GM12865 (cell line): Measurements from ENCODE around the gene ARL6IP4.

Experiments used
- DNase-seq: peaks from one replicate; pipeline ENCODE4 v3.0.0; 2010; ENCODE audit warnings: low read depth
- H3K4me3 ChIP-seq: 2 replicates; pipeline ENCODE4 v1.5.1; 2011; ENCODE audit warnings: mild to moderate bottlenecking, low read depth, low read length, control low read depth
- TF ChIP-seq, protein P1 (sequence below): IDR thresholded peaks from 2 replicates; pipeline ENCODE4 v1.5.1; 2011; ENCODE audit warnings: low read length, control low read depth, low read depth, inconsistent platforms; ENCODE audit not compliant: insufficient read depth; ENCODE audit errors: missing control alignments

The ARL6IP4 gene

DNA sequence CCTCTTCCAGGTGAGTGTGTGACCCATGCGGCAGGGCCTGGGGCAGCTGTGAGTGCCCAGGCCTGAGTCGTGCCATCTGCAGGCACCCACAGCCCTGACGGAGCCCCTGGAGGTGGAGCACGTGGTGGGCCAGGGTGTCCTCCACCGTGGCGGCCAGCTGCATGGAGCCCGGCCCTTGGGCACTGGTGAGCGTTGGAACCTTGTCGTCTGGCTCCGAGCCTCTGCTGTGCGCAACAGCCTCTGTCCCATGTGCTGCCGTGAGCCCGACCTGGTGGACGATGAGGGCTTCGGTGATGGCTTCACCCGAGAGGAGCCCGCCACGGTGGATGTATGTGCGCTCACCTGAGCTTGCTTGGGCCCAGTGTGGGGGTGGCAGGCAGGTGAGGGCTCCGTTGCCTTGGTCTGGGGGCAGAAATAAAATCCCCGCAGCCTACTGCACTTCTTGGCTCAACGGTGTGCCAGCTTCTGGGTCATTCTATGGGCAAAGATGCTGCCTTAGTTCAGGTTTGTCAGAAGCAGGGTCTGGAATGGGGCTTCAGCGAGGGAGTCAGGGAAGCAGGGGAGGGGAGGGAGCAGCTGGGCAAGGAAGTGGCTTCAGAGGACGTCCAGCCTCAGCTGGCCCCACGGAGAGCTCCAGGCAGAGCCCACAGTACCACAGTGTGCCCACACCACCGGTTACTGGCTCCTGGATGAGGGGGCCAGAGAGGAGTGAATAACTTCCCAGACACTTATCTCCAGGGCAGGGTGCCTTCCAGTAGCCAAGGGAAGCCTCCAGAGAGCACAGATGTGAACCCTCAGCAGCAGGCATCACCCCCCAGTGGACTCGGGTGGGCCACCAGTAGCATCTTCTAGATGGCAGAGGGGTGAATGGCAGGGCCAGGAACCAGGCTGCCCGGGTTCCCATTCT lies 1.2 kb upstream of the ARL6IP4 start:
- H3K4me3 ChIP-seq, result peak overlapping the region; percentile 96
- no peak for DNase-seq
- TF ChIP-seq, protein P1, sequence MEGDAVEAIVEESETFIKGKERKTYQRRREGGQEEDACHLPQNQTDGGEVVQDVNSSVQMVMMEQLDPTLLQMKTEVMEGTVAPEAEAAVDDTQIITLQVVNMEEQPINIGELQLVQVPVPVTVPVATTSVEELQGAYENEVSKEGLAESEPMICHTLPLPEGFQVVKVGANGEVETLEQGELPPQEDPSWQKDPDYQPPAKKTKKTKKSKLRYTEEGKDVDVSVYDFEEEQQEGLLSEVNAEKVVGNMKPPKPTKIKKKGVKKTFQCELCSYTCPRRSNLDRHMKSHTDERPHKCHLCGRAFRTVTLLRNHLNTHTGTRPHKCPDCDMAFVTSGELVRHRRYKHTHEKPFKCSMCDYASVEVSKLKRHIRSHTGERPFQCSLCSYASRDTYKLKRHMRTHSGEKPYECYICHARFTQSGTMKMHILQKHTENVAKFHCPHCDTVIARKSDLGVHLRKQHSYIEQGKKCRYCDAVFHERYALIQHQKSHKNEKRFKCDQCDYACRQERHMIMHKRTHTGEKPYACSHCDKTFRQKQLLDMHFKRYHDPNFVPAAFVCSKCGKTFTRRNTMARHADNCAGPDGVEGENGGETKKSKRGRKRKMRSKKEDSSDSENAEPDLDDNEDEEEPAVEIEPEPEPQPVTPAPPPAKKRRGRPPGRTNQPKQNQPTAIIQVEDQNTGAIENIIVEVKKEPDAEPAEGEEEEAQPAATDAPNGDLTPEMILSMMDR, result no peak

DNA sequence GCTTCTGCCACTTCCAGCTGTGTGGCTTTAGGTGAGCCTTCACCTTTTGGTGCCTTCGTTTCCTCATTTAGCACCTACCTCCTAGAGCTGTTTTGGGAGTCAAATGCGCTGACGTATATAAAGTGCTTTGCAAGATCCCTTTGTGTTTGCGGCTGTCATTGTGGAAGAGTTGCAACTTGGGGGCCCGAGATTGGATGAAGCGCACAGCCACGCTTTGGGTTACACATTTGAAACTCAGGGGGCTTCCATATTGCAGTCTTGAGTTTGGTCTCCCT lies 636 bp upstream of the ARL6IP4 start:
- TF ChIP-seq, protein P1, result no peak
- peak overlapping the region; percentile 96 for H3K4me3 ChIP-seq
- peak; percentile 41 for DNase-seq

DNA sequence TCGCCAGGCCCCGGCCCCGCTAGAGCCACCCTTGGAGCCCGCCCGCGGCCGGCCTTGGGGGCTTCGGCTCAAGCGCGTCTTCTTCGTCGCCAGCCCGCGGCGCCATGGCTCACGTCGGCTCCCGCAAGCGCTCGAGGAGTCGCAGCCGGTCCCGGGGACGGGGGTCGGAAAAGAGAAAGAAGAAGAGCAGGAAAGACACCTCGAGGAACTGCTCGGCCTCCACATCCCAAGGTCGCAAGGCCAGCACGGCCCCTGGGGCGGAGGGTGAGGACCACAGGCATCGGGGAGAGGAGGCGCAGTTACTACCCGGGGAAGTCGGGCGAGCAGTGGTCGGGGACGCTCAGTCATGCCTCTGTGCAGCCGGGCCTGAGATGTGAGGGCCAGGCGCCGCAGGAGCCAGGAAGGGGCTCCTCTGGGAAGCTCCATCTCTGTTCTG lies 573 bp downstream of the ARL6IP4 start:
- H3K4me3 ChIP-seq, result peak overlapping the region; percentile 96
- DNase-seq, result no peak
- TF ChIP-seq, protein P1, result no peak

DNA sequence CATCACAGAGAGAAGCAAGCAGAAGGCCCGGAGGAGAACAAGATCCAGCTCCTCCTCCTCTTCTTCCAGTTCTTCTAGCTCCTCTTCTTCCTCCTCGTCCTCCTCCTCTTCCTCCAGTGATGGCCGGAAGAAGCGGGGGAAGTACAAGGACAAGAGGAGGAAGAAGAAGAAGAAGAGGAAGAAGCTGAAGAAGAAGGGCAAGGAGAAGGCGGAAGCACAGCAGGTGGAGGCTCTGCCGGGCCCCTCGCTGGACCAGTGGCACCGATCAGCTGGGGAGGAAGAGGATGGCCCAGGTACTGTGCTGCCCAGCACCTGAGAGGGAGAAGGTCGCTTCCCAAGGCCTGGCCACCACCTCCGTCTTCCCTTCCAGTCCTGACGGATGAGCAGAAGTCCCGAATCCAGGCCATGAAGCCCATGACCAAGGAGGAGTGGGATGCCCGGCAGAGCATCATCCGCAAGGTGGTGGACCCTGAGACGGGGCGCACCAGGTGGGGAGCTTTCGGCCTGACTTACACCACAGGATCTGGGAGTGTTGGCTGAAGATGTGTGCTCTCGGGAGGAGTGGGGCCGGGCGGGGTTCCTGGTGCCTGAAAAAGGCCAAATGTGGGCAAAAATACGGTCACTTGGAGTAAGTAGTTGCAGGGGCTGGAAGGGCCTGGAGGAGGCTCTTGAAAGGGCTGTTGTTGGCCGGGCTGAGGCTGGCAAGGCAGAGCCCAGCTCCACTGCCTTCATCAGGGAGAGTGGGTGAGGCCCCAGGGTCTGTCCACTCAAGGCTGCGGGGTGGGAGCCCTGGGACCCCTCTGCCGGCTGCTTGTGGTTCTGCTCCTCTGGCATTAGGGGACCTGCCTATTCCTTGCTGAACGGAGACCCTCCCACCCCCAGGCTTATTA lies 1.4 kb downstream of the ARL6IP4 start:
- TF ChIP-seq, protein P1, result no peak
- DNase-seq, result no peak
- peak overlapping the region; percentile 96 for H3K4me3 ChIP-seq

DNA sequence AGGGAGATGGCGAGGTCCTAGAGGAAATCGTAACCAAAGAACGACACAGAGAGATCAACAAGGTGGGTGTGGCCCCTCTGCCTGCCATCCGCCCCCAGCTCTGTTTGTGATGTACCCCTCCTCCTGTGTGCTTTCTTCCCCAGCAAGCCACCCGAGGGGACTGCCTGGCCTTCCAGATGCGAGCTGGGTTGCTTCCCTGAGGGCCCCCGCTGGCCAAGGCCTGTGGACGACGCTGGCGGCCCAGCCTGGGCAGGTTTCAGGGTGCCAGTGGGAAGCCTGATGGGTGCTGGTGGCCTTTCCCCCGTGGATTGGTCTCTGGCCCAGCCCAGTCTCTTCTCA lies 2.0 kb downstream of the ARL6IP4 start:
- TF ChIP-seq, protein P1, result no peak
- no peak overlapping the region for H3K4me3 ChIP-seq
- no peak for DNase-seq

DNA sequence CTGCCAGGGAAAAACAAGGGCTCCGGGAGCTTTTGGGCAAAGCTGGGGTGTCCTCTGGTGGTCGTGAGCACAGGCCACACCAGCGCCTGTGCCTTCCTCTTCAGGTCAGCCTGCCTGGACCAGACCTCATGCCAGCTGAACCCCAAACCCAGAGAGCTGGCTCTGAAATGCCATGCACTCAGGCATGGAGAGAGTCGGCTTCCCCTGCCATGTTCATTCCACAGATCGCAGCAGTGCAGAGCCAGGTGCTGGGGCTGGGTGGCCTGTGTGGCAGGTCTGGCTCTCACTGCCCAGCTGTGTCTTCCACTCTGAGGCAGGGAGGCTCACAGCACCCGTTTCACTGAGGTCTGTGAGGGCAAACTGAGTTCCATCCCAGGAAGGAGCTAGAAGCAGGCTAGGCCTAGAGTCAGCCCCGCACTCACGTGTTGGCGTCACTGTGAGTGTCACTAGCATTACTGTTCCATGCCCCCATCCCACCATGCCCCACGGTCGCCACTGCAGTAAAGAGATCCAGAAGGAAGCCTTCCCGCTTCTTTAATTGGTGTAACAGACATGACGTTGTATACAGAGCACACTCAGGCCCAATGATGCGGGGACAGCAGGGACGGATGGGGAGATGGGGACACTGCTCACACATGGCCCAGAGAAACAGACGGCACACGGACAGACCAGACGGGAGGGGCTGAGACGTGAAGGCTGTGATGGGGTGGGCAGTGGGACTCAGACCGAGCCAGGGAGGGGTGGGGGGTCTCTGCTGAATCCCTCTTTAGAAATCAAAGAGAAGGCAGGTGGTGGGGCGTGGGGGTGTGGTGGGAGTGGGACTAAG lies 2.7 kb downstream of the ARL6IP4 start:
- no peak for DNase-seq
- H3K4me3 ChIP-seq, result no peak overlapping the region
- TF ChIP-seq, protein P1, result no peak
